ENCODE data around the gene EPAS1. TPM values are rescaled to one million over a fixed set of nuclear protein-coding genes. Genes with fewer than 3 reads are reported as not detected.
A peak's percentile ranks its signal among the peaks of the same experiment; 100 is the strongest.

The EPAS1 gene
- total and polyA plus RNA-seq, 8 donors = 35.6 to 165 (median 76.0) TPM

GRCh38 chr2:46284260-46284659 is 12.9 kb upstream of the EPAS1 start:
- no peak for ATAC-seq
- DNase-seq = no peak
- Histone ChIP-seq H3K27me3 (no peaks in the 10 kb centered on the region), H3K4me3 (no peak overlapping the region), H3K27ac (no peak overlapping the region), H3K4me1 (no peaks in the 10 kb centered on the region), H3K9me3 (no peaks in the 10 kb centered on the region), H3K36me3 (no peaks in the 10 kb centered on the region)
- 90 to 97% methylated on average over 1 of the region's 1 CpG for WGBS, 2 donors
- intact Hi-C loops (cut with DNase I) = no loop called here
- no peak for FAIRE-seq
- TF ChIP-seq CTCF (IDR thresholded peaks at IDR 0.05) = no peak

GRCh38 chr2:46284796-46285195 is 12.4 kb upstream of the EPAS1 start:
- DNase-seq (no peak), FAIRE-seq (no peak), ATAC-seq (peak in 1 of 4 donors; percentile 21)
- Histone ChIP-seq H3K9me3 (no peaks in the 10 kb centered on the region), H3K4me3 (no peak overlapping the region), H3K4me1 (no peaks in the 10 kb centered on the region), H3K27ac (no peak overlapping the region), H3K36me3 (no peaks in the 10 kb centered on the region), H3K27me3 (no peaks in the 10 kb centered on the region)
- intact Hi-C loops (cut with DNase I) = no loop called here
- no peak for TF ChIP-seq CTCF (IDR thresholded peaks at IDR 0.05)
- 60 to 70% methylated on average over 5 of the region's 5 CpGs for WGBS, 2 donors

- intact Hi-C loops (cut with DNase I) = no loop called here
- Histone ChIP-seq H3K27ac (no peak overlapping the region), H3K36me3 (no peaks in the 10 kb centered on the region), H3K4me3 (no peak overlapping the region), H3K4me1 (no peaks in the 10 kb centered on the region), H3K27me3 (no peaks in the 10 kb centered on the region), H3K9me3 (no peaks in the 10 kb centered on the region)
- FAIRE-seq (no peak), ATAC-seq (peak; percentile 52 to 81 (median 74)), DNase-seq (peak in 2 of 6 donors; percentile 37 to 42)
- no peak for TF ChIP-seq CTCF (IDR thresholded peaks at IDR 0.05)
- WGBS, 2 donors = 65 to 73% methylated on average over 3 of the region's 3 CpGs
Observed at GRCh38 chr2:46286715-46287114, 10.5 kb upstream of the EPAS1 start.

GRCh38 chr2:46290078-46290477 is 7.1 kb upstream of the EPAS1 start:
- DNase-seq = no peak
- no peak overlapping the region for H3K4me3 ChIP-seq
- H3K4me1 ChIP-seq = no peaks in the 10 kb centered on the region
- H3K27ac ChIP-seq = no peak overlapping the region
- WGBS, 2 donors = 90 to 92% methylated on average over 5 of the region's 5 CpGs
- FAIRE-seq = no peak
- TF ChIP-seq CTCF (IDR thresholded peaks at IDR 0.05) = no peak
- intact Hi-C loops (cut with DNase I) = loop anchor here in 1 of 3 donors (10.0 kb wide), 3 partner anchors 75 to 285 kb away; no protein-coding TSS in a partner anchor
- ATAC-seq = no peak
- no peaks in the 10 kb centered on the region for H3K27me3 ChIP-seq
- no peaks in the 10 kb centered on the region for H3K36me3 ChIP-seq
- H3K9me3 ChIP-seq = no peaks in the 10 kb centered on the region

GRCh38 chr2:46293466-46293865 is 3.7 kb upstream of the EPAS1 start:
- 73 to 78% methylated on average over 4 of the region's 4 CpGs for WGBS, 2 donors
- FAIRE-seq = no peak
- intact Hi-C loops (cut with DNase I) = loop anchor here in 1 of 3 donors (10.0 kb wide), 3 partner anchors 71 to 289 kb away; no protein-coding TSS in a partner anchor

More at GRCh38 chr2:46293466-46293865, 3.7 kb upstream of the EPAS1 start:
- Histone ChIP-seq H3K4me1 (no peaks in the 10 kb centered on the region), H3K4me3 (no peak overlapping the region), H3K27me3 (no peaks in the 10 kb centered on the region), H3K9me3 (no peaks in the 10 kb centered on the region), H3K36me3 (no peaks in the 10 kb centered on the region), H3K27ac (no peak overlapping the region)
- DNase-seq = no peak
- no peak for TF ChIP-seq CTCF (IDR thresholded peaks at IDR 0.05)
- ATAC-seq = no peak
